ENCODE data around the gene CD48.

The CD48 gene

GRCh38 chr1:160711602-160712311, at the start of gene CD48:
Gene CD48 (minus strand): TSS chr1:160711822. CDS start chr1:160711763, 59 bp downstream.
- H3K4me3 ChIP-seq = no peak within 1 kb of the TSS
- H3K27ac ChIP-seq = no peak within 1 kb of the TSS
- TF ChIP-seq CTCF (IDR thresholded peaks at IDR 0.05) = no peak
- DNase-seq (ENCODE audit: low spot score) = no peak

GRCh38 chr1:160761046-160761445, 49.4 kb upstream of the CD48 start:
- no peak for TF ChIP-seq CTCF (IDR thresholded peaks at IDR 0.05)
- Histone ChIP-seq H3K27ac (no peak overlapping the region), H3K4me3 (no peak overlapping the region)
- no peak for DNase-seq (ENCODE audit: low spot score)

GRCh38 chr1:160759740-160760139, 48.1 kb upstream of the CD48 start:
- TF ChIP-seq CTCF (IDR thresholded peaks at IDR 0.05) = no peak

GRCh38 chr1:160758521-160758920, 46.9 kb upstream of the CD48 start:
- Histone ChIP-seq H3K27ac (no peak overlapping the region), H3K4me3 (no peak overlapping the region)
- DNase-seq (ENCODE audit: low spot score) = no peak
- TF ChIP-seq CTCF (IDR thresholded peaks at IDR 0.05) = no peak

More at GRCh38 chr1:160759740-160760139, 48.1 kb upstream of the CD48 start:
- no peak for DNase-seq (ENCODE audit: low spot score)
- H3K4me3 ChIP-seq = no peak overlapping the region
- no peak overlapping the region for H3K27ac ChIP-seq

GRCh38 chr1:160756849-160757201, 45.2 kb upstream of the CD48 start:
- TF ChIP-seq CTCF (IDR thresholded peaks at IDR 0.05) = no peak
- Histone ChIP-seq H3K27ac (no peak overlapping the region), H3K4me3 (no peak overlapping the region)
- DNase-seq (ENCODE audit: low spot score) = no peak

GRCh38 chr1:160755911-160756848, 44.6 kb upstream of the CD48 start:
- H3K27ac ChIP-seq = no peak overlapping the region
- no peak for DNase-seq (ENCODE audit: low spot score)
- no peak for TF ChIP-seq CTCF (IDR thresholded peaks at IDR 0.05)
- no peak overlapping the region for H3K4me3 ChIP-seq
